Measurements from ENCODE around the gene PSEN2.

- TF ChIP-seq TCF12 (IDR thresholded peaks at IDR 0.05; ENCODE audit: low read depth) = no peak
- no peak for TF ChIP-seq CREB1 (IDR thresholded peaks at IDR 0.05; ENCODE audit: low read depth)
- TF ChIP-seq EP300 (IDR thresholded peaks at IDR 0.05; ENCODE audit: borderline replicate concordance) = no peak
- TF ChIP-seq REST (IDR thresholded peaks at IDR 0.05; ENCODE audit: low read depth) = no peak
- TF ChIP-seq EGR1 (IDR thresholded peaks at IDR 0.05) = no peak
- no peak for TF ChIP-seq NFIC (IDR thresholded peaks at IDR 0.05)
- no peak for TF ChIP-seq FOXM1 (IDR thresholded peaks at IDR 0.05; ENCODE audit: borderline replicate concordance, low read depth)
- no peak for TF ChIP-seq CEBPB (IDR thresholded peaks at IDR 0.05)
- TF ChIP-seq YY1 (IDR thresholded peaks at IDR 0.05; ENCODE audit: low read depth) = no peak
These were observed 11.8 kb downstream of the PSEN2 start for GRCh38 chr1:226882187-226882586.
